DOHH2 (cell line): ENCODE data around the gene SMTNL1.

Experiments used
- H3F3A ChIP-seq: fragments of 200-600 bp; sonication (generic), shearing (Covaris generic); 2 replicates; pipeline ENCODE4 v1.6.0; 2016; ENCODE audit warnings: antibody characterized with exemption, mild to moderate bottlenecking; ENCODE audit not compliant: control insufficient read depth, insufficient read depth
- H3K27ac ChIP-seq: fragments of 200-600 bp; sonication (generic); 2 replicates; pipeline ENCODE4 v1.5.1; 2014; ENCODE audit warnings: low read depth, mild to moderate bottlenecking, low read length, moderate library complexity
- H3K27me3 ChIP-seq: fragments of 200-600 bp; sonication (generic); 2 replicates; pipeline ENCODE4 v1.6.1; 2014; ENCODE audit warnings: mild to moderate bottlenecking, low read length, mixed read lengths; ENCODE audit not compliant: control insufficient read depth
- H3K36me3 ChIP-seq: fragments of 200-600 bp; sonication (generic); 2 replicates; pipeline ENCODE4 v1.6.1; 2014; ENCODE audit warnings: mild to moderate bottlenecking, low read length, moderate library complexity, mixed read lengths; ENCODE audit not compliant: control insufficient read depth
- H3K4me1 ChIP-seq: fragments of 200-600 bp; sonication (generic); 2 replicates; pipeline ENCODE4 v1.6.1; 2014; ENCODE audit warnings: mild to moderate bottlenecking, low read length, mixed read lengths; ENCODE audit not compliant: control insufficient read depth
- H3K4me2 ChIP-seq: fragments of 200-600 bp; sonication (generic); 2 replicates; pipeline ENCODE4 v1.6.0; 2014; ENCODE audit warnings: mild to moderate bottlenecking, low read length, moderate library complexity
- H3K4me3 ChIP-seq: fragments of 200-600 bp; sonication (generic); 2 replicates; pipeline ENCODE4 v1.5.1; 2014; ENCODE audit warnings: mild to moderate bottlenecking, low read length, mixed read lengths
- H3K79me2 ChIP-seq: fragments of 200-600 bp; sonication (generic); 2 replicates; pipeline ENCODE4 v1.6.1; 2014; ENCODE audit warnings: mild to moderate bottlenecking, low read length, mixed read lengths; ENCODE audit not compliant: control insufficient read depth
- H3K9me2 ChIP-seq: fragments of 200-600 bp; sonication (generic); replicated peaks from 2 replicates; pipeline ENCODE4 v1.6.1; 2014; ENCODE audit warnings: mild to moderate bottlenecking, low read length, mixed read lengths; ENCODE audit not compliant: control insufficient read depth
- H3K9me3 ChIP-seq: fragments of 200-600 bp; sonication (generic); 2 replicates; pipeline ENCODE4 v1.6.1; 2014; ENCODE audit warnings: antibody characterized with exemption, low read length, mixed read lengths; ENCODE audit not compliant: control insufficient read depth, insufficient read depth
- H4K20me1 ChIP-seq: fragments of 200-600 bp; sonication (generic); 2 replicates; pipeline ENCODE4 v1.6.0; 2014; ENCODE audit warnings: low read depth, mild to moderate bottlenecking, antibody characterized with exemption, low read length, moderate library complexity; ENCODE audit not compliant: control insufficient read depth, insufficient read depth
- EZH2phosphoT487 ChIP-seq: fragments of 200-600 bp; sonication (generic); IDR thresholded peaks from 2 replicates; pipeline ENCODE4 v1.6.1; 2017; ENCODE audit warnings: borderline replicate concordance, mild to moderate bottlenecking, antibody characterized with exemption, low read length, moderate library complexity, mixed read lengths
- TF ChIP-seq, protein P1 (sequence below): fragments of 200-600 bp; sonication (generic); IDR thresholded peaks from one replicate; pipeline ENCODE4 v1.5.1; 2014; ENCODE audit warnings: antibody characterized with exemption, mild to moderate bottlenecking, low read depth, low read length; ENCODE audit not compliant: poor library complexity, severe bottlenecking

Gene SMTNL1

DNA sequence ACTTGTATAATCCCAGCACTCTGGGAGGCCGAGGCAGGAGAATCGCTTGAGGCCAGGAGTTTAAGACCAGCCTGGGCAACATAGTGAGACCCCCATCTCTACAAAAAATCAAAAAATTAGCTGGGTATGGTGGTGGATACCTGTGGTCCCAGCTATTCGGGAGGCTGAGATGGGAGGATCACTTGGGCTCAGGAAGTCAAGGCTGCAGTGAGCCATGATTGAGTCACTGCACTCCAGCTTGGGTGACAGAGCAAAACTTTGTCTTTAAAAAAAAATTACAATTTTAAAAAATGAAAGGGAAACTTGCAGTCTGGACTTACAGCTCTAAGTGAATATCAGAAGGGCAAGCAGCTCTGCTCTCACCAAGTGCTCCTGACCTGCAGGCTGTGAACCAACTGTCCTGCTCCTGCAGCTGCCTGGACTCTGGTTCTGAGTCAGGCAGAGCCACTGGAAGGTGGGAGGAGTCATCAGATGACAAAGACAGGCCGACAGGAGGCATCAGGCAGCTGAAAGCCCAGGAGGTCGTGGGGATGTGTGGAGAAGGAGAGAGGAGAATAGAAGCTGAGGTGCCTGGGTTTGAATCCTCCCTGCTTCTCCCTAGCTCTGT, 9.6 kb downstream of the SMTNL1 start:
- H3K27ac ChIP-seq, result no peak overlapping the region
- H3K4me2 ChIP-seq, result no peak overlapping the region
- no peaks in the 10 kb centered on the region for H3K79me2 ChIP-seq
- H3K4me1 ChIP-seq, result peaks cover 3% of the 10 kb centered on the region
- H3K9me3 ChIP-seq, result no peaks in the 10 kb centered on the region
- no peak overlapping the region for H3K4me3 ChIP-seq
- no peaks in the 10 kb centered on the region for H3K27me3 ChIP-seq
- H3F3A ChIP-seq, result no peaks in the 10 kb centered on the region
- no peaks in the 10 kb centered on the region for H3K36me3 ChIP-seq
- H4K20me1 ChIP-seq, result no peaks in the 10 kb centered on the region
- no peaks in the 10 kb centered on the region for H3K9me2 ChIP-seq
- no peak for TF ChIP-seq EZH2phosphoT487
- TF ChIP-seq, protein P1, sequence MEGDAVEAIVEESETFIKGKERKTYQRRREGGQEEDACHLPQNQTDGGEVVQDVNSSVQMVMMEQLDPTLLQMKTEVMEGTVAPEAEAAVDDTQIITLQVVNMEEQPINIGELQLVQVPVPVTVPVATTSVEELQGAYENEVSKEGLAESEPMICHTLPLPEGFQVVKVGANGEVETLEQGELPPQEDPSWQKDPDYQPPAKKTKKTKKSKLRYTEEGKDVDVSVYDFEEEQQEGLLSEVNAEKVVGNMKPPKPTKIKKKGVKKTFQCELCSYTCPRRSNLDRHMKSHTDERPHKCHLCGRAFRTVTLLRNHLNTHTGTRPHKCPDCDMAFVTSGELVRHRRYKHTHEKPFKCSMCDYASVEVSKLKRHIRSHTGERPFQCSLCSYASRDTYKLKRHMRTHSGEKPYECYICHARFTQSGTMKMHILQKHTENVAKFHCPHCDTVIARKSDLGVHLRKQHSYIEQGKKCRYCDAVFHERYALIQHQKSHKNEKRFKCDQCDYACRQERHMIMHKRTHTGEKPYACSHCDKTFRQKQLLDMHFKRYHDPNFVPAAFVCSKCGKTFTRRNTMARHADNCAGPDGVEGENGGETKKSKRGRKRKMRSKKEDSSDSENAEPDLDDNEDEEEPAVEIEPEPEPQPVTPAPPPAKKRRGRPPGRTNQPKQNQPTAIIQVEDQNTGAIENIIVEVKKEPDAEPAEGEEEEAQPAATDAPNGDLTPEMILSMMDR, result no peak

DNA sequence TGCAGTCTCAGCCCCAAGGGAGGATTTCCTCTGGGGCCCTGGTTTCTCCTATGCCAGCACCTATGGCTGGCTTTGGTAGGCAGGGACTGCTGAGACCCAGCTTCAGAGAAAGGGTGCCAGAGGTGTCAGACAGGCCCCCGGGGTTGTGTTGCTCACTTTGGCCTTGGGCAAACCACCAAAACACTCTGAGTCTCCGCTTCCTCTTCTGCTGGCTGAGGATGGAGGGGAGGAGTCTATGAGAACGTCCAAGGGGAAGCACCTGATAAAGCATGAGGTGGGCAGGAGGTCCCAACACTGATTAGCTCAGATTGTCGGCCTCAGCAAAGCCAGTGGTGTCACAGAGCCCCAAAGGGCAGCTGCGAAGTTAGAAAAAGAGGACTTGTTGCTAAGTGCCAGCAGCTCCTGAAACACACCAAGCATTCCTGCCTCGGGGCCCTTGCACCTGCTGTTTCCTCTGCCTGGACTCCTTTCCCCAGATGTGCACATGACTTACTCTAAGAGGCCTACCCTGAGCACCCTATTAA, 10.5 kb downstream of the SMTNL1 start:
- TF ChIP-seq, protein P1, result no peak
- TF ChIP-seq EZH2phosphoT487, result no peak
- H3F3A ChIP-seq, result no peaks in the 10 kb centered on the region
- no peak overlapping the region for H3K27ac ChIP-seq
- no peaks in the 10 kb centered on the region for H3K36me3 ChIP-seq
- H4K20me1 ChIP-seq, result no peaks in the 10 kb centered on the region
- no peaks in the 10 kb centered on the region for H3K27me3 ChIP-seq
- H3K4me2 ChIP-seq, result no peak overlapping the region
- H3K4me3 ChIP-seq, result no peak overlapping the region
- no peaks in the 10 kb centered on the region for H3K9me3 ChIP-seq
- H3K9me2 ChIP-seq, result no peaks in the 10 kb centered on the region
- H3K4me1 ChIP-seq, result peaks cover 3% of the 10 kb centered on the region
- H3K79me2 ChIP-seq, result no peaks in the 10 kb centered on the region

DNA sequence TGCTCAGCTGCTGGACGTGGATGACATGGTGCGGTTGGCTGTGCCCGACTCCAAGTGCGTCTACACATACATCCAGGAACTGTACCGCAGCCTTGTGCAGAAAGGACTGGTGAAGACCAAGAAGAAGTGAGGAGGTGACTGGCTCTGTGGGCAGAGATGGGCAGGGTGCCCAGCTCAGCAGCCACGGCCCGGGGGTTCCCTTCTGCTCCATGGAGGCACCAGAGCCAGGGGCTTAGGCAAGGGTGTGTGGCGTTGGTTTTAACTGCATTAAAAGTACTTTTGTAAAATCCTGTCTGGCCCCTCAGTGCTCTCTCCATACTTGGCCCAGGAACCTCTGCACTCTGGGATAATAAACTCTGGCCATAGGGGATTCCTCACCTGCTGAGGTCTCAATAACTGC, 12.6 kb downstream of the SMTNL1 start:
- H3K9me3 ChIP-seq, result no peaks in the 10 kb centered on the region
- no peaks in the 10 kb centered on the region for H3K27me3 ChIP-seq
- no peak overlapping the region for H3K27ac ChIP-seq
- H3K79me2 ChIP-seq, result no peaks in the 10 kb centered on the region
- H3F3A ChIP-seq, result no peaks in the 10 kb centered on the region
- no peaks in the 10 kb centered on the region for H4K20me1 ChIP-seq
- H3K4me3 ChIP-seq, result no peak overlapping the region
- H3K4me1 ChIP-seq, result peaks cover 3% of the 10 kb centered on the region
- TF ChIP-seq, protein P1, result no peak
- TF ChIP-seq EZH2phosphoT487, result no peak
- H3K9me2 ChIP-seq, result no peaks in the 10 kb centered on the region
- no peaks in the 10 kb centered on the region for H3K36me3 ChIP-seq
- H3K4me2 ChIP-seq, result no peak overlapping the region
